CD4-positive, alpha-beta T cell treated with Interleukin-6 for 4 hours (primary cell): ENCODE results near the gene RAC2.
A peak's percentile ranks its signal among the peaks of the same experiment; 100 is the strongest.
"Not testable (repeated sequence)": the region's sequence is repeated elsewhere in the genome, so short reads cannot be mapped to it uniquely, and the experiment has no call there.

Experiments used
- DNase-seq: peaks from one replicate; pipeline ENCODE4 v3.0.0-alpha.2; 2020; ENCODE audit warnings: mixed read lengths

The RAC2 gene

GRCh38 chr22:37233371-37233750 lies 10.7 kb downstream of the RAC2 start:
- not testable (repeated sequence) for DNase-seq

- peak; percentile 43 for DNase-seq
Measured at GRCh38 chr22:37232140-37232998, 11.7 kb downstream of the RAC2 start.

GRCh38 chr22:37231406-37232139 lies 12.5 kb downstream of the RAC2 start:
- peak; percentile 74 for DNase-seq

- peak; percentile 85 for DNase-seq
Measured at GRCh38 chr22:37230673-37231405, 13.2 kb downstream of the RAC2 start.

GRCh38 chr22:37229805-37230672 lies 14.0 kb downstream of the RAC2 start:
- DNase-seq, result peak; percentile 94

- DNase-seq, result peak; percentile 59
Measured at GRCh38 chr22:37229012-37229804, 14.9 kb downstream of the RAC2 start.

GRCh38 chr22:37228106-37229011 lies 15.7 kb downstream of the RAC2 start:
- peak; percentile 77 for DNase-seq

GRCh38 chr22:37226514-37226913 lies 17.6 kb downstream of the RAC2 start:
- no peak for DNase-seq

- no peak for DNase-seq
Measured at GRCh38 chr22:37226087-37226486, 18.0 kb downstream of the RAC2 start.

- peak; percentile 39 for DNase-seq
Measured at GRCh38 chr22:37225481-37225880, 18.6 kb downstream of the RAC2 start.

- DNase-seq, result no peak
Measured at GRCh38 chr22:37224757-37225420, 19.2 kb downstream of the RAC2 start.

- DNase-seq, result peak; percentile 46
Measured at GRCh38 chr22:37223965-37224551, 20.0 kb downstream of the RAC2 start.

- DNase-seq, result peak; percentile 78
Measured at GRCh38 chr22:37222440-37222971, 21.6 kb downstream of the RAC2 start.

- peak; percentile 33 for DNase-seq
Measured at GRCh38 chr22:37221424-37222333, 22.4 kb downstream of the RAC2 start.

GRCh38 chr22:37220543-37220981 lies 23.5 kb downstream of the RAC2 start:
- peak; percentile 39 for DNase-seq

- DNase-seq, result peak; percentile 29
Measured at GRCh38 chr22:37219533-37219932, 24.5 kb downstream of the RAC2 start.

GRCh38 chr22:37218771-37219411 lies 25.2 kb downstream of the RAC2 start:
- DNase-seq, result peak; percentile 83
